Thyroid gland (tissue), 4 donors: ENCODE results near the gene EYS.

ENCODE experiments used
- POLR2A ChIP-seq, 2 donors: fragments of 450-650 bp; IDR thresholded peaks; one replicate each; pipeline ENCODE4 v1.6.1; 2017; ENCODE audit warnings: antibody characterized with exemption in 2 of 2, mild to moderate bottlenecking in 2 of 2, moderate library complexity in 1 of 2
- TF ChIP-seq, protein P1 (sequence below), 6 experiments: fragments of 200-600 bp in 3 of 6; fragments of 450-650 bp in 3 of 6; sonication (generic) in 3 of 6; IDR thresholded peaks; one replicate each; pipeline ENCODE4 v1.5.1; 2016 to 2019; ENCODE audit warnings: antibody characterized with exemption in 6 of 6, mild to moderate bottlenecking in 2 of 6, inconsistent platforms in 1 of 6, moderate library complexity in 1 of 6

DNA sequence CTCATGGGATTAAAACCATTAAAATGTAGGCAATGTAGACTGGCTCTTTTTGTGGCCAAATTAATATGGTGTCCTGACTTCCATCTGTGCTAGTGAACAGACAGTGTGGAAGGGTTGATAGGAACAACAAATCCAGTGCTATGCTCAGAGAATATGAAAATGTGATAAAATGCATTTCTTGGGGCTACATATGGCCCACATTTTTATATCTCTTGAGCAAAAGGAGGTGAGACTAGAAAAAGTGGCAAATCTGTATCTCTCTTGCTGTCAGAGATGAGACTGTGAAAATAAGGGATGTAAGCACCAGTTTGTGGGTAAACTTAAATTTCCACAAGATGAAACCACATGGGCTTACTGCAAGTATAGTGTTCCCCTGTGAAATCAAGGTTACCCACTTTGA lies 1909.3 kb downstream of the EYS start:
- TF ChIP-seq, protein P1, sequence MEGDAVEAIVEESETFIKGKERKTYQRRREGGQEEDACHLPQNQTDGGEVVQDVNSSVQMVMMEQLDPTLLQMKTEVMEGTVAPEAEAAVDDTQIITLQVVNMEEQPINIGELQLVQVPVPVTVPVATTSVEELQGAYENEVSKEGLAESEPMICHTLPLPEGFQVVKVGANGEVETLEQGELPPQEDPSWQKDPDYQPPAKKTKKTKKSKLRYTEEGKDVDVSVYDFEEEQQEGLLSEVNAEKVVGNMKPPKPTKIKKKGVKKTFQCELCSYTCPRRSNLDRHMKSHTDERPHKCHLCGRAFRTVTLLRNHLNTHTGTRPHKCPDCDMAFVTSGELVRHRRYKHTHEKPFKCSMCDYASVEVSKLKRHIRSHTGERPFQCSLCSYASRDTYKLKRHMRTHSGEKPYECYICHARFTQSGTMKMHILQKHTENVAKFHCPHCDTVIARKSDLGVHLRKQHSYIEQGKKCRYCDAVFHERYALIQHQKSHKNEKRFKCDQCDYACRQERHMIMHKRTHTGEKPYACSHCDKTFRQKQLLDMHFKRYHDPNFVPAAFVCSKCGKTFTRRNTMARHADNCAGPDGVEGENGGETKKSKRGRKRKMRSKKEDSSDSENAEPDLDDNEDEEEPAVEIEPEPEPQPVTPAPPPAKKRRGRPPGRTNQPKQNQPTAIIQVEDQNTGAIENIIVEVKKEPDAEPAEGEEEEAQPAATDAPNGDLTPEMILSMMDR (IDR thresholded peaks at IDR 0.05) = no peak
- TF ChIP-seq POLR2A (IDR thresholded peaks at IDR 0.05) = no peak
